Measurements from ENCODE around the gene SPAG4. TPM values are rescaled to one million over a fixed set of nuclear protein-coding genes. Genes with fewer than 3 reads are reported as not detected.

The SPAG4 gene
- polyA plus RNA-seq, 1 donor from 2014 or later: 1.2 TPM

- Histone ChIP-seq H3K27ac (ENCODE audit: low read length) (no peak overlapping the region), H3K4me3 (ENCODE audit: low read length) (no peak overlapping the region), H3K9ac (ENCODE audit: low read length) (no peak overlapping the region), H3F3A (ENCODE audit: insufficient read depth, low read length, poor library complexity, severe bottlenecking) (no peaks in the 10 kb centered on the region), H3K36me3 (ENCODE audit: insufficient read depth, low read length) (no peaks in the 10 kb centered on the region), H3K9me3 (ENCODE audit: low read length) (no peaks in the 10 kb centered on the region), H3K9me2 (ENCODE audit: insufficient read depth, low read length) (no peaks in the 10 kb centered on the region), H4K20me1 (ENCODE audit: insufficient read depth) (no peaks in the 10 kb centered on the region), H2AFZ (ENCODE audit: low read depth, low read length) (no peak overlapping the region), H3K4me2 (ENCODE audit: low read length) (no peak overlapping the region), H3K27me3 (ENCODE audit: insufficient read depth, low read depth, low read length) (no peaks in the 10 kb centered on the region), H3K79me2 (replicated peaks; ENCODE audit: insufficient read depth, low read length) (no peaks in the 10 kb centered on the region)
- TF ChIP-seq REST (IDR thresholded peaks at IDR 0.05; ENCODE audit: borderline replicate concordance) (no peak), SMC3 (conservative IDR thresholded peaks at IDR 0.05; ENCODE audit: poor library complexity) (no peak), TAF1 (IDR thresholded peaks at IDR 0.05; ENCODE audit: low read depth) (no peak), POLR2AphosphoS5 (IDR thresholded peaks at IDR 0.05) (no peak), EZH2 (IDR thresholded peaks at IDR 0.05; ENCODE audit: borderline replicate concordance, insufficient read depth, low read length, poor library complexity, severe bottlenecking) (no peak), EP300 (conservative IDR thresholded peaks at IDR 0.05; ENCODE audit: poor library complexity, severe bottlenecking) (no peak), MXI1 (conservative IDR thresholded peaks at IDR 0.05; ENCODE audit: poor library complexity, severe bottlenecking) (no peak), CTCF (IDR thresholded peaks at IDR 0.05; ENCODE audit: poor library complexity, severe bottlenecking) (no peak), RAD21 (conservative IDR thresholded peaks at IDR 0.05) (no peak)
Measured at GRCh38 chr20:35626386-35627001, 10.9 kb downstream of the SPAG4 start.

GRCh38 chr20:35627121-35627520, 11.5 kb downstream of the SPAG4 start:
- no peak overlapping the region for H3K9ac ChIP-seq (ENCODE audit: low read length)
- no peaks in the 10 kb centered on the region for H3K9me3 ChIP-seq (ENCODE audit: low read length)
- H3K27ac ChIP-seq (ENCODE audit: low read length): no peak overlapping the region
- no peak overlapping the region for H3K4me2 ChIP-seq (ENCODE audit: low read length)
- no peaks in the 10 kb centered on the region for H4K20me1 ChIP-seq (ENCODE audit: insufficient read depth)
- H2AFZ ChIP-seq (ENCODE audit: low read depth, low read length): no peak overlapping the region
- no peak overlapping the region for H3K4me3 ChIP-seq (ENCODE audit: low read length)
- H3K79me2 ChIP-seq (replicated peaks; ENCODE audit: insufficient read depth, low read length): no peaks in the 10 kb centered on the region
- H3K36me3 ChIP-seq (ENCODE audit: insufficient read depth, low read length): no peaks in the 10 kb centered on the region
- H3K27me3 ChIP-seq (ENCODE audit: insufficient read depth, low read depth, low read length): no peaks in the 10 kb centered on the region
- no peak for TF ChIP-seq TAF1 (IDR thresholded peaks at IDR 0.05; ENCODE audit: low read depth)
- no peak for TF ChIP-seq RAD21 (conservative IDR thresholded peaks at IDR 0.05)
- TF ChIP-seq POLR2AphosphoS5 (IDR thresholded peaks at IDR 0.05): no peak
- no peak for TF ChIP-seq EP300 (conservative IDR thresholded peaks at IDR 0.05; ENCODE audit: poor library complexity, severe bottlenecking)
- no peak for TF ChIP-seq MXI1 (conservative IDR thresholded peaks at IDR 0.05; ENCODE audit: poor library complexity, severe bottlenecking)
- no peak for TF ChIP-seq REST (IDR thresholded peaks at IDR 0.05; ENCODE audit: borderline replicate concordance)
- TF ChIP-seq CTCF (IDR thresholded peaks at IDR 0.05; ENCODE audit: poor library complexity, severe bottlenecking): no peak
- TF ChIP-seq EZH2 (IDR thresholded peaks at IDR 0.05; ENCODE audit: borderline replicate concordance, insufficient read depth, low read length, poor library complexity, severe bottlenecking): no peak
- no peak for TF ChIP-seq SMC3 (conservative IDR thresholded peaks at IDR 0.05; ENCODE audit: poor library complexity)
- H3K9me2 ChIP-seq (ENCODE audit: insufficient read depth, low read length): no peaks in the 10 kb centered on the region
- no peaks in the 10 kb centered on the region for H3F3A ChIP-seq (ENCODE audit: insufficient read depth, low read length, poor library complexity, severe bottlenecking)
